Smooth muscle cell of bladder (primary cell): ENCODE results near the gene STK4. TPM values are rescaled to one million over a fixed set of nuclear protein-coding genes. Genes with fewer than 3 reads are reported as not detected.

ENCODE experiments used
- total RNA-seq: library from RNA; depleted of rRNA; stranded (reverse); fragments of >200 nt; gene quantifications from 2 replicates; pipeline ENCODE4 v1.2.3, GENCODE V29; 2014

STK4 gene
- 16.6 and 24.7 TPM in 2 replicates for total RNA-seq

DNA sequence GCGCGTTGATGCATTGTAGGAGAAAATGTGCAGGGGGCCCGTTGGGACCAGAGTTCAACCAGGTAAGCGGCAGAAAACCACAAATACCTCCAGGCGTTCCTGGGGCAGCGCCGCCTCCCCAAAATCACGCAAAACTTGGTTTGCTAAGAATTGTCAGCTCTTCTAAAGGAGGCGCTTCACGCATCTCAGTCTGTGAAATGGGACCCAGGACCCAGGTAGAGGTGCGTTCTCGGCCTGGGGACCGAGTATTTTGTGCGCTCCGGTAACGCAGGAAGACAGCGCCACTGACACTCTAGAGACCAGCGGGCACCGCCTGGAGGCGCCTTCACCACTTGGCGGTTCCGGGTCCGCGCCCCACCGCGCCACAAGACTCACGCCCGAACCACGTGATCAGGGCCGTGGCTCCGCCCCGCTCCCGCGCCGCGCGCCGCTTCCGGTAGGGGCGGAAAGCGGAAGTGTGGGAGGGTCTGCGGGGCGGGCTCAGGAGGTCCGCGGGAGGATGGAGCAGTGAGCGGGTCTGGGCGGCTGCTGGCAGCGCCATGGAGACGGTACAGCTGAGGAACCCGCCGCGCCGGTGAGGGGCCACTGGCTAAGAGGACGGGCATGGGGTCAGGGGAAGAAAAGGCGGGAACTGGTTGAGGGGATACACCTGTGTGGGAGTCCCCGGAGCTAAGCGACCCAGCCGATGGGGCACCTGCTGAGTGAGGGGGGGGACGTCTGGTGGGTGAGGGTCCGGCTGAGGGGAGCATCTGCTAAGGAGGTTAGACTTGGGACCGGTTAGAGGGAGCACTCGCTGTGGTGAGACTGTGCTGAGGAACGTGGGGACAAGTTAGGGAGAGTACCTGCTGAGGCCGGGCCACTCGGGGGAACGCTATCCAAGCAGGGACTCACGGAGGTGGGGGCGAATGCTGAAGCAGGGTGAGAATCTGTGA is at the start of gene STK4:
STK4 (plus strand) TSS at position 483 of the 932 bp plus-strand sequence; CDS start at position 540, 57 bp downstream.

DNA sequence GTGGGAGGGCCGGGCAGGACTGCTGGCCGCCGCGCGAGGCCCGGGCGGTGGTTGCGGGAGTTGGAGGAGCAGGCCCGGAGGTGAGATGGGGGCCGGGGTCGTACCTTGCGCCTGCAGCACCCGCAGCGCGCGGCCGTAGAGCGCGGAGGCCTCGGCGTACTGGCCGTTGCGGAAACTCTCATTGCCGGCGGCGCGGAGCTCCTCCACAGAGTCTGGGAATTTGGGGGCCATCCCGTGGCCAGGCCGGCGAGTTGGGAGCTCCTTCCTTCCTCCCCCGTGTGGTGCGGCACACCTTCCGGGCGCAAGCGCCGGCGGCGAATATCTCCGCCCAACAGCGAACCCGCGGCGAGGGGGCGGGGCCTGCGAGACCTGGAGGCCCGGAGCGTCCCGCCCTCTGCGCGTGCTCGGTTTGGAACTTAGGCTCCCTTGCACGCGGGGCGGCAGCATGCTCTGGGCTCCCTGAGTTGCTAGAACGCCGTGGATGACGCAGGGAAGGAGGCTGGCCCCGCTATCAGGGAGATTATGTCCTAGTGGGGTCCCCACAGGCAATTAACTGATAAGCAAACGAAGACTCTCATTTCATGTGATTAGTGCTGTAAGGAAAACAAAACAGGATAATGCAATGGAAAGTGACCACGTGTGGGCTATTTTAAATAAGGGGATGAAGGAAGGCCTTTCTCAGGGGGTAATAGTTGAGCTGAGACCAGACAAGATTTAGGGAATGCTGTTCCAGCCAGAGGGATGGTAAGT is 6.0 kb upstream of the STK4 start, which contains the start of gene TOMM34:
TOMM34 (minus strand) TSS at position 295 of the 750 bp plus-strand sequence; CDS start at position 231, 64 bp downstream.

DNA sequence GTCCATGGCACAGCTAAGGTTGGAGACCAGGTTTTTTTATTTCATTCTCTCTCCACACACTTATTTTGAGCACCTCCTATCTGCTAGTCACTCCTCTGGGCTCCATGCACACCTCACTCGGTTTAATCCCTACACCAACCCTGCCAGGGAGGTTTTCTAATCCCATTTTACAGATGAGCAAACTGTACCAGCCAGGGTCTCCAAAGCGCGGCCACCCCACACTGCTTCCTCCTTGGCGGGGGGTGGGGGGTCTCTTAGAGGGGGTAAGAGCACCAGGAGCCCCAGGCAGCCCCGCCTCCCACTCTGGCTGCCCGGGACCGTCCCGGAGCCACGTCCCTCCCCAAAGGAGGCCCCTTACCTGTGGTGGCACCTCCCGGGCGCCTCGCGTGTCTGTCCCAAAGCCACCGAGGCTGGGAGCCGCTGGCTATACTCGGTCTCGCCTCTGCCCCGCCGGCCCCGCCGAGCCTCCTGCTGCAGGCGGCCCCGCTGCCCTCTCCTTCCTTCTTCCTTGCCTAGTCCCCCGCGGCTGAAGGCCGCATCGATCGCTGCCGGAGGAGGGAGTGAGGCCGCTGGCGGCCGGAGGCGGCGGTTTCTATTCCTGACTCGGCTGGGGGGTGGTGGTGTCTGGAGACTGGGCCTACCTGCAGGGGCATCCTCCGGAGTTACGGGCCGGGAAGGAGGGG is 134.4 kb downstream of the STK4 start, which contains the start of gene KCNS1:
KCNS1 (minus strand) TSS at position 565 of the 683 bp plus-strand sequence. CDS start 1,891 bp downstream, outside the sequence.

DNA sequence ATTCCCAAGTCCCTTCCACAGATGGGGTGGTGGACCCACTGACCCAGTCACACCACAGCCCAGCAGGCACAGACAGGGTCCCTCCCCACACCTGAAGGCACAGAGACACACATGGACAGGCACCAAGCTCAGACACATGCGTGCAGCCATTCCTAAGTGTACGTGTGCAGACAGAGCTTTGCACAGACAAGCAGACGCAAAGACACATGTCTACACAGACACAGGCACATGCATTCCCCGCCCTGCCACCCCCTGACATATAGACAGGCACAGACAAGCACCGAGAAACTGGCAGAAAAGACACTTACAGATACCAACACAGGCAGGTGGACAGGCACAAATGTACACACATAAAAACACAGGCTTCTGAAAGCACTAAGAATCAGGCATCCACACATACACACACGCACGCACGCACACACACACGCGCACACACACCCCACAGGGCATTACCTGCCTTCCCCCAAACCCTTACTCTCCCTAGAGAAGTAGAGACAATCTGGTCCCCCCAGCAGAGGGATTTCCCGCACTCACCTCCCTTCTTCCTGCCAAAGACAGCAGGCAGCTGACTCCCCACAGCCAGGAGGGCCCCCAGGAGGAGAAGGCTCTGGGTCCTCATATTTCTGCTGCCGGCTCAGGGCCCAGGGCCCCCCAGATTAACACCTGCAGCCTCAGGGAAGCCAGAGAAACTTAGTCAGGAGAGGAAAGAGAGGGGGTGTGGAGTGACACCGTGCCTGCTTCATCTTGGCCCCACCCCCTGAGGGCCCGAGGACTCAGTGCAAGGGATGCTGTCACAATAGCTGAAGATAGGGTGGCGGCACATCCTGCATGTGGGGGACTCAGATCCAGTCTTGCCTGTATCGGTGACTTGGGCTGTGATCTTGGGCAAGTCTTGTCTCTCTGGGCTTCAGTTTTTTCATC is 148.4 kb downstream of the STK4 start, which contains the start of gene WFDC5:
WFDC5 (minus strand) TSS at position 710 of the 921 bp plus-strand sequence; CDS start at position 619, 91 bp downstream.

DNA sequence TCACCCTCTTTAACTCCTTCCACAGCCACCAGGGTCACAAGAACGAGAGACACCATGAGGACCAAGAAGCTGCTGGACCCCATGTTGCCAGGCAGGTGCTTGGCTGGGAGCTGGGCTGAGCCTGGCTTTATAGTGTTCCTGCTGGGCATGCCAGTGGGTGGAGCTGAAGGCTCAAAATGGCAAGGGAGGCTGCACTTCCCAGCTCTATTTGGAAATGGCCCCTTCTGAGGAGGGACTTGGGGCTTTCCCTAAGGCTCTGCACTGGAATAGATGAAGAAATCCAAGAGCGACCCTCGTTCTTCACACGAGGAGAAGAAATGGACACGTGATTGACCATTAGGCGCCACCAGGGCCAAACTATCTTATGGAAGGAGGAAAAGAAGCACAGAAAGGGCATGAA is 158.1 kb downstream of the STK4 start, which contains the start of gene WFDC12:
WFDC12 (minus strand) TSS at position 101 of the 400 bp plus-strand sequence; CDS start at position 83, 18 bp downstream.

Other genes starting within 250 kb of the STK4 start
- gene KCNK15, start 220.6 kb upstream of the STK4 start, total RNA-seq = 0.28 and 0.83 TPM in 2 replicates
- under 0.01 TPM in 1 of 2 replicates, not detected in the other for gene RIMS4, start 156.0 kb upstream of the STK4 start, total RNA-seq
- 58.6 and 73.9 TPM in 2 replicates for gene YWHAB, start 80.8 kb upstream of the STK4 start, total RNA-seq
- gene PABPC1L, start 56.5 kb upstream of the STK4 start, total RNA-seq = 4.8 and 5.5 TPM in 2 replicates
- gene TOMM34, start 6.1 kb upstream of the STK4 start, total RNA-seq = 11.7 and 14.3 TPM in 2 replicates
- gene KCNS1, start 134.6 kb downstream of the STK4 start, total RNA-seq = 0.14 and 0.65 TPM in 2 replicates
- not detected in 2 replicates for gene WFDC5, start 148.7 kb downstream of the STK4 start, total RNA-seq
- not detected in 2 replicates for gene WFDC12, start 158.0 kb downstream of the STK4 start, total RNA-seq
- not detected in 2 replicates for gene PI3, start 208.4 kb downstream of the STK4 start, total RNA-seq
- not detected in 2 replicates for gene SEMG1, start 240.5 kb downstream of the STK4 start, total RNA-seq